NCI-H2196 (cell line): ENCODE data around the gene MYLK3.
"Not testable (repeated sequence)": the region's sequence is repeated elsewhere in the genome, so short reads cannot be mapped to it uniquely, and the experiment has no call there.

Source experiments
- DNase-seq: peaks from one replicate; lab custom pipeline; 2025; ENCODE audit not compliant: unreplicated experiment; lab: John Stamatoyannopoulos, UW

The MYLK3 gene

GRCh38 chr16:46747777-46748651, at the start of gene MYLK3:
Gene MYLK3 (minus strand): TSS chr16:46748344. CDS start chr16:46748193, 151 bp downstream.
- no peak for DNase-seq

DNA sequence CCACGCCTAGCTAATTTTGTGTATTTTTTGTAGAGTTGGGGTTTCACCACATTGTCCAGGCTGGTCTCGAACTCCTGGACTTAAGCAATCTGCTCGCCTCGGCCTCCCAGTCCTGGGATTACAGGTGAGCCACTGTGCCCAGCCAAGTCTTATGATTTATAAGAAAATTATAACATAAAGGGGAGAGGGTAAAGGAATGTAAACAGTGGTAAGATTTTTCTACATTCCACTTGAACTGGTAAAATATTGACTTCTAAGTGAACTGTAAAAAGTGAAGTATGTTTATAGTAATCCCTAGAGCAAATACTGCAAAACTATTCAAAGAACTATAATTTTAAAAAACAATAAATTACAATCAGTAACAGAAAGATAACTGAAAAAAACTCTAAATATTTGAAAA, 49.4 kb upstream of the MYLK3 start:
- no peak for DNase-seq

GRCh38 chr16:46796764-46797269, 48.7 kb upstream of the MYLK3 start:
- no peak for DNase-seq

DNA sequence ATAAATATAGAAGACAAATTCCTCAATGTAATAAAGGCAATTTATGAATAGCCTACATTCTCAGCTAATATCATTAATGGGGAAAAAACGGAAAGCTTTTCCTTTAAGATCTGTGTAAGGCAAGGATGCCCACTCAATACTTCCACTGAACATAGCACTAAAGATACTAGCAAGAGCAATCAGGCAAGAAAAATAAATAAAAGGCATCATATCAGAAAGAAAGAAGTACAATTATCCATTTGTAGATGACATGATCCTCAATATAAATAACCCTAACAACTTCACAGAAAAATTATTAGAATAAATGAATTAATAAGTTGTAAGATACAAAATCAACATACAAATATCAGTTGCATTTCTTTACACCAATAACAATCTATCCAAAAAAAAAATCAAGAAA, 45.7 kb upstream of the MYLK3 start:
- no peak for DNase-seq

DNA sequence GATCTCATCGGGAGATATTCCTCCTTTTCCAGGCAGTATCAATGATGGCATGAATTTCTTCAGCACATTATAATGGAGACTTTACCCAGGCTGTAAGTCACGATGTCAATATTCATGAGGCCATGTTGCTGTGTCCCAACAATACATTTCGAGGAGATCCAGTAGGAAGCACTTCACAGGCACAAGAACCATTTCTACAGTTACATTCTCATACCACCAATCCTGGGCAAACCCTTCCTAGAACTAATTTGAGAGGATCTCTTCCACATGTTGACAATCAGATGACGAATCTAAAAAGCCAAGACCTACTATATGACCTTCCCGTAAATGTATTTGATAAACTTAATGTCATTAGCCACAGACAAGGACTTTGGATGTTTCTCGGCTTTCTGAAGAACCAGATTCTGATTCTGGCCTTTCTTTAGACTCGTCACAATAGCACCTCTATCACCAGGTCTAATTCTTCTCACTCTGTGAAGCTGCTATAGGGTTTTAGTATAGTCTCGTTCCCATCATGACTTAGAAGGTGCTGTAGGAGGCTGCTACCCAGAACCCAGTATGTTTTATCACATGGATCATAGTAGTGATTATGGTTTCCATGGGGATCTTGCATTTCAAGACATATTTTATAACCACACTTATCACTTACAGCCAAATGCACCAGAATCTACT, 42.6 kb upstream of the MYLK3 start:
- DNase-seq, result no peak

GRCh38 chr16:46789499-46790414, 41.6 kb upstream of the MYLK3 start:
- DNase-seq, result peak; percentile 28

DNA sequence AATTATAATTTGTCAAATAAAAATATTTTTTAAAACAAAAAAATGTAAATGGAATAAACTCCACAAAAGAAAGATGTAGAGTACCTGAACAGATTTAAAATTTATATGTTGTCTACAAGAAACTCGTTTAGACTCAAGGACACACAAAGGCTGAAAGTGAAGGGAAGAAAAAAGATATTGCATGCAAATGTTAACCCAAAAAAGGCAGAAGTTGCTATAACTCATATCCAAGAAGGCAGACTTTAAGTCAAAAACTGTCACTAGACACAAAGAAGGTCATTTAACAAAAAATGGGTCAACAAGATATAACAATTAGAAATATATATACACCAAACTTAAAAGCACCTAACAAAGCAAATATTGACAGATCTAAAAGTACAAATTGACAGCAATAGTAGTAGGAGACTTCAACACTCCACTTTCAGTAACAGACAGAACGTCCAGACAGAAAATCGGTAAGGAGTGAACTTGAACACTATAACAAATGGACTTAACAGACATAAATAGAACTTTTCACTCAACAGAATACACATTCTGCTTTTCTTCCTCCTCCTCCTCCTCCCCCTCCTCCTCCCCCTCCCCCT, 40.8 kb upstream of the MYLK3 start:
- no peak for DNase-seq

DNA sequence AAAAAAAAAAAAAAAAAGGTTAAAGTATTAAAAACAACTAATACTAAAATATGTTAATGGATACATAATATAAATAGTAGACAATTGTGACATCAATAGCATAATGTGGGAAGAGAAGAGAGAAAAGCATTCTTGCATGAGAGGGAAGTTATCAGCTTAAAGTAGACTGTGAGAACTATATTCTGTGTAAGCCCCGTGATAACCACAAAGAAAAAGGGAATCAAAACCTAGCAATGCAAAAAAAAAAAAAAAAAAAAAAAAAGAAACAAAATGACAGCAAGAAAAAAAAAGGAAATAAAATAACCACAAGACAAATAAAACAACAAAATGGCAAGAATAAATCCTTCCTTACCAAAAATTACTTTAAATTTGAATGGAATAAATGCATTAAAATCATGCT, 39.8 kb upstream of the MYLK3 start:
- DNase-seq, result no peak

DNA sequence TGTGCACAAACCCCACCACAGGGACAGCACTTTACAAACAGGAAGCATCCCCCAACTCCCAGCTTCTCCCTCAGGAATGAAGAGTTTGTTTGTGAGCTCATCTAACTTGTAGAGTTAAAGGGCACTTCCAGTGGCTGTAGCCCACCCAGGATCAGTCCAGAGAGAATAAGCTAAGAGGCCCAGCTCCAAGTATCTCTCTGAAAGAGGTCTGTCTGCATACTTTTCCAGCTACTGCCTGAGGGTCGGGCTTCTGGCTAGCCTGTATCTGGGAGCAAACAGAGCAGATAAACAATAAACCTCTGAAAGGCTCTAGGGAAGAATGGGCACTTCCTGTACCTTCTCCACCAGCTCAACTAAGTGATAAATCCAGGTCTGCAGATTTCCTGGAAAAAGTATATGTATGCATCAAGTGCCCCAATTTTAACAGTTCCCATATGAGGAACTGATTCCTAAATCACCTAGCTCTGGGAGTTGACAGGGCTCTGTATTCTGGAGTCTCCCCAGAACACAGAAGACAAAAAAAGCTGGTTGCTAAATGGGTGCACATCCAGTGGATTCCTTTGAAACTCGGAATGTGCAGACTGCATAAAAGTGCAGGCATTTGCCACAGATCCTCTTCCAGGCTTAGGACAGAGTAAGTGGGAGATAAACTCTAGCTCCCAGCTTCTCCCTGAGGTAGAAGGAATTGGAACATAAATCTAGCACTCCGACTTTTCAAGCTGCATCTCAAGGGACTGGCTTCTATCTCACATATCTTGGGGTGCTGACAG, 37.1 kb upstream of the MYLK3 start:
- DNase-seq, result no peak

GRCh38 chr16:46784569-46784968, 36.4 kb upstream of the MYLK3 start:
- not testable (repeated sequence) for DNase-seq

DNA sequence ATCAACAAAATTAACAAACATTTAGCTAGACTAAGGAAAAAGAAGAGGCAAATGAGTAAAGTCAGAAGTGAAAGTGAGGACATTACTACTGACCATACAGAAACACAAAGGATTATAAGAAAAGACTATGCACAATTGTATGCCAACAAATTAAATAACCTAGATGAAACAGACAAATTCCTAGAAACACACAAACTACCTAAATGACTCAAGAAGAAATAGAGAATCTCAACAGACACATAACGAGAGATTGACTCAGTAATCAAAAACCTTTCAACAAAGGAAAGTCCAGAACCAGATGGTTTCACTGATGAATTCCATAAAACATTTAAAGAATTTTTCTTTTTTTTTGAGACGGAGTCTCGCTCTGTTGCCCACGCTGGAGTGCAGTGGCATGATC, 35.7 kb upstream of the MYLK3 start:
- DNase-seq, result no peak

- no peak for DNase-seq
Observed at GRCh38 chr16:46782320-46782719, 34.2 kb upstream of the MYLK3 start.

DNA sequence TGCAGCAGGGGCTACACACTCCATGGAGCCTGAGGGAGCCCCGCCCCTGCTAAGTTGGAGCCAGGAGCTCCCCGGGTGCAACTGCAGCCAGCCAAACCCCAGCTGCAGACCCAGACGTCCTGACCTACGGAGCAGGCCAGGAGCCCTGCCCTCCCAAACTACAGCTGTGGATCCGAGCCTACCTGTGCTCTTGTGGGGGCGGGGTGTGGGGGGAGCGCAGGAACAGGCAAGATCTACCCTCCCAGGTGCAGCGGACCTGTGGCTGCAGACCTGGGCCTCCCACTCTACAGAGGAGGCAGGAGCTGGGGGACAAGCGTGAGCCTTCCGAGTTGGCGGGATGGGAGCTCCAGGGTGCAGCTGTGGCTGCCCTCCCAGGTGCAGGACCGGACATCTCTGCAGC, 29.7 kb upstream of the MYLK3 start:
- DNase-seq, result no peak

GRCh38 chr16:46775214-46775613, 27.1 kb upstream of the MYLK3 start:
- no peak for DNase-seq

- DNase-seq, result no peak
Observed at GRCh38 chr16:46774743-46775177, 26.6 kb upstream of the MYLK3 start.

- no peak for DNase-seq
Observed at GRCh38 chr16:46772463-46772862, 24.3 kb upstream of the MYLK3 start.

DNA sequence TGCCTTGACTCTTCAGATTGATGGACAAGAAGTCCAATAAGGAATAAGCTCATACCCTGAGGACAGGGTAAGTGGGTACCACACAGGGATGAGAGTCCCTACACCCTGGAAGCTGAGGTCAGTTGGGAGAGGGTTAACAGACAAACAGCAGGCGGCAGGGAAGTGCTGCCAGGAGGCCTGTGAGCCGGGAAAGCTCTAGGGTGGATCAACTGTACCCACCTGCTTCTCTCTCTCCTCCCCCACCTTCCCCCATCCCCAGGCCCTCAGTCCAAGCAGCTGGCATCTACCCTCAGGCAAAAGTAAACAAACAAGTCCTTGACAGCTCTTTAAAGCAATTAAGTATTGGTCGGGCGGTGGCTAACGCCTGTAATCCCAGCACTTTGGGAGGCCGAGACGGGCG, 20.7 kb upstream of the MYLK3 start:
- peak; percentile 46 for DNase-seq

DNA sequence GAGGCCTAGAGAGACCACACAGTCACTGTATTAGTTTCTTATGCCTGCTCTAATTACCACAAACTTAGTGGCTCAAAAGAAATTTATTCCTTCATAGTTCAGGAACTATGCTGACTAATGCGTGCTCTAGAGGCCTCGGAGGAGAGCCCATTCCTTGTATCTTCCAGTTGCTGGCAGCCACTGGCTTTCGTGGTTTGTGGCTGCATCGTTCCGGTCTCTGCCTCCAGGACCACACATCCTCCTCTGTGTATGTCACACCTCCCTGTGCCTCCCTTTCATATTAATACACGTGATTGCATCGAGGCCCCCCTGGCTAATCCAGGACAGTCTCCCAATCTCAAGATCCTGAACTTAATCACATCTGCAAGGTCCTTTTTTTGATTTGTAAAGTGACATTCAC, 16.9 kb upstream of the MYLK3 start:
- DNase-seq, result no peak

DNA sequence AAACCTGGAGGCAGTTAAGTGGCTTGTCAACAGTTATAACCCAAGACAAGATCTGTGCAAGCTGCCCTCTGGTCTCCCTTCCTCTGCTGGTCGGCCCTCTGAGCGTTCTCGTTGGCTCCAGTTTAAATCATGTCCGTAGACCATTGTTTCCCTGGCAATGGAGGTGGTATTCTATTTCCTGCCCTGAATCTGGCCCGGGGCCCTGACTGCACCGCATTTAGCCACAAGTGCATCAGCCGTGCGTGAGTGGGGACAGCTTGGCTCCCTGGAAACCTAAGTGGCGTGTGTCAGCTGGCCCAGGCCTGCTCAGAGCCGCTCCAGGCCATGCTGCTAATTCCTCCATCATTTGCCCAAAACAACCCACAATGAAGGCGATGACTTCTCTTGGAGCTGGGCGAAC, 15.0 kb upstream of the MYLK3 start:
- peak; percentile 28 for DNase-seq

DNA sequence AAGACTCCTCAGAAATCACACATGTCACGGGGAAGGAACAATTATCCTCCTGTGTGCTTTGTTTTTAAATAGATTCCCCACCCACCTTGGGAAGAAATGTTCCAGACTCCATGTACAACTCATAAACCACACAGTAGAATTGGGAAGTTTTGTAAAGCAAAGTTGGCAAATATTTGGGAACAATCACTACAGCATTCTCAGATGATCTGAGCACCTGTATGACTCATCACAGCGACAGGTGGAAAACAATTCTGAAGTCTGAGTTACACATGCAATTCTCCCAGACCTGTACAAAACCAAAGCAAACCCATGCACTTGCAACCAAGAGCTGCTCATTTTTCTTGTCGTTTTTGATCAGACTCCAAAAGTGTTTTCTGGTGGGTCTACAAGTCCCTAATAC, 14.4 kb upstream of the MYLK3 start:
- peak; percentile 3 for DNase-seq
